ENCODE measurements around the gene HOXC6.

HOXC6 gene

GRCh38 chr12:53995378-53996239, 32.6 kb upstream of the HOXC6 start (continued):
- peak; percentile 47 for TF ChIP-seq ZNF366 (tag by site-specific recombination; conservative IDR thresholded peaks at IDR 0.05)
- TF ChIP-seq ZEB2 (tag by site-specific recombination; IDR thresholded peaks at IDR 0.05) = peak; percentile 69
- peak; percentile 91 for TF ChIP-seq PRDM1 (tag by site-specific recombination; IDR thresholded peaks at IDR 0.05)
- TF ChIP-seq ZSCAN5A (tag by site-specific recombination; IDR thresholded peaks at IDR 0.05) = no peak
- peak; percentile 70; the same call in 1 of the 2 replicates for TF ChIP-seq ZNF692 (tag by site-specific recombination; IDR thresholded peaks at IDR 0.05)
- TF ChIP-seq SCRT2 (tag by site-specific recombination; IDR thresholded peaks at IDR 0.05) = no peak
- peak; percentile 88 for TF ChIP-seq ZBTB11 (tag by site-specific recombination; conservative IDR thresholded peaks at IDR 0.05; ENCODE audit: low read depth)
- 0 out of 2 replicates have a peak, but pooled peaks have one; percentile 73 for TF ChIP-seq ZNF639 (tag by site-specific recombination; IDR thresholded peaks at IDR 0.05)
- no peak for TF ChIP-seq ZNF664 (tag by site-specific recombination; IDR thresholded peaks at IDR 0.05)
- TF ChIP-seq ZNF777 (tag by site-specific recombination; IDR thresholded peaks at IDR 0.05; ENCODE audit: borderline replicate concordance) = no peak
- TF ChIP-seq ZBTB7A (tag by site-specific recombination; IDR thresholded peaks at IDR 0.05; ENCODE audit: low read depth) = peak; percentile 29; the same call in 1 of the 2 replicates
- TF ChIP-seq KLF7 (tag by site-specific recombination; IDR thresholded peaks at IDR 0.05; ENCODE audit: borderline replicate concordance) = peak; percentile 97
- TF ChIP-seq ZFP3 (tag by site-specific recombination; IDR thresholded peaks at IDR 0.05; ENCODE audit: low read depth) = no peak
- TF ChIP-seq ZNF423 (tag by site-specific recombination; IDR thresholded peaks at IDR 0.05) = peak; percentile 96
- no peak for TF ChIP-seq ZNF140 (tag by site-specific recombination; IDR thresholded peaks at IDR 0.05)
- no peak for TF ChIP-seq ZNF776 (tag by site-specific recombination; IDR thresholded peaks at IDR 0.05; ENCODE audit: borderline replicate concordance)
- no peak for TF ChIP-seq ZNF544 (tag by site-specific recombination; IDR thresholded peaks at IDR 0.05)
- no peak for TF ChIP-seq CTCF (tag by site-specific recombination; IDR thresholded peaks at IDR 0.05)
- TF ChIP-seq ZNF501 (tag by site-specific recombination; IDR thresholded peaks at IDR 0.05) = peak; percentile 78; the same call in 1 of the 2 replicates
- TF ChIP-seq TRIM28 (IDR thresholded peaks at IDR 0.05; ENCODE audit: borderline replicate concordance, low read length) = no peak
- TF ChIP-seq KLF10 (tag by site-specific recombination; IDR thresholded peaks at IDR 0.05) = peak; percentile 79
- peak; percentile 47 for TF ChIP-seq FEZF1 (tag by site-specific recombination; IDR thresholded peaks at IDR 0.05)
- TF ChIP-seq ZNF658 (tag by site-specific recombination; IDR thresholded peaks at IDR 0.05) = no peak
- no peak for TF ChIP-seq ZNF114 (tag by site-specific recombination; IDR thresholded peaks at IDR 0.05)
- peak; percentile 67; the same call in 1 of the 2 replicates for TF ChIP-seq ZNF394 (tag by site-specific recombination; IDR thresholded peaks at IDR 0.05; ENCODE audit: borderline replicate concordance)
- TF ChIP-seq ZNF621 (tag by site-specific recombination; IDR thresholded peaks at IDR 0.05) = no peak
- peak; percentile 53 for TF ChIP-seq ZNF335 (tag by site-specific recombination; conservative IDR thresholded peaks at IDR 0.05)
- TF ChIP-seq ZNF223 (tag by site-specific recombination; IDR thresholded peaks at IDR 0.05) = peak; percentile 63; the same call in 1 of the 2 replicates
- TF ChIP-seq SETDB1 (IDR thresholded peaks at IDR 0.05; ENCODE audit: insufficient read length, low read length) = no peak
